A549 (cell line): ENCODE results near the gene DIP2C. TPM values are rescaled to one million over a fixed set of nuclear protein-coding genes. Genes with fewer than 3 reads are reported as not detected.

Source experiments
- ATAC-seq, 2 experiments: fragments of 200-7000 bp in 1 of 2; fragments of >200 bp in 1 of 2; cut with Nextera tagmentation in 1 of 2; cut with Tn5 transposase in 1 of 2; 3 replicates each; pipeline versions ENCODE4 v1.8.0 to v1.9.1; 2018 to 2020; ENCODE audit warnings: mild to moderate bottlenecking in 1 of 2, moderate library complexity in 1 of 2
- CTCF ChIA-PET: fragments of 300-600 bp; sonication (Branson Sonifier 250); formaldehyde crosslinking; extraction: SDS; loops from one replicate; lab custom pipeline; 2021; ENCODE audit warnings: antibody characterized with exemption, inconsistent platforms; lab: Yijun Ruan, JAX
- POLR2A ChIA-PET: fragments of 350-600 bp; formaldehyde crosslinking; extraction: SDS; loops from one replicate; lab custom pipeline; 2021; ENCODE audit warnings: antibody characterized with exemption, inconsistent platforms; lab: Yijun Ruan, JAX
- DNase-seq, 2 experiments: peaks; one replicate each; pipeline versions ENCODE4 v3.0.0 to v3.0.0-alpha.2; 2011 to 2016; ENCODE audit warnings: low read depth in 1 of 2, low spot score in 1 of 2
- FAIRE-seq: peaks from 2 replicates; lab custom pipeline; 2011; peaks lifted over from hg19 to GRCh38; lab: Jason Lieb, UNC
- H3K27ac ChIP-seq, 2 experiments: fragments of >200 bp; sonication (Bioruptor Twin); formaldehyde crosslinking; 3 replicates each; pipeline ENCODE4 v1.5.1; 2016 to 2017
- H3K4me1 ChIP-seq: fragments of >200 bp; sonication (Bioruptor Twin); formaldehyde crosslinking; 3 replicates; pipeline ENCODE4 v1.6.1; 2016
- H3K4me2 ChIP-seq: fragments of >200 bp; sonication (Bioruptor Twin); formaldehyde crosslinking; 3 replicates; pipeline ENCODE4 v1.6.1; 2016
- H3K4me3 ChIP-seq: fragments of >200 bp; sonication (Bioruptor Twin); formaldehyde crosslinking; 3 replicates; pipeline ENCODE4 v1.5.1; 2016
- H3K9me3 ChIP-seq: fragments of >200 bp; sonication (Bioruptor Twin); formaldehyde crosslinking; 3 replicates; pipeline ENCODE4 v1.6.1; 2016
- ATOH8 ChIP-seq: fragments of 250-450 bp; sonication (Bioruptor Pico); IDR thresholded peaks from 2 replicates; pipeline ENCODE4 v1.5.0; 2020; ENCODE audit warnings: low read depth, mild to moderate bottlenecking, moderate library complexity
- BHLHE40 ChIP-seq: IDR thresholded peaks from 2 replicates; pipeline ENCODE4 v1.6.1; 2012; ENCODE audit warnings: low read depth, low read length, inconsistent platforms
- CBX8 ChIP-seq: fragments of 200-600 bp; sonication (generic); IDR thresholded peaks from 2 replicates; pipeline ENCODE4 v1.6.1; 2016
- CHD2 ChIP-seq: fragments of 150-350 bp; IDR thresholded peaks from 2 replicates; pipeline ENCODE4 v1.6.1; 2014; ENCODE audit warnings: low read length; ENCODE audit not compliant: partially characterized antibody
- E2F6 ChIP-seq: IDR thresholded peaks from 2 replicates; pipeline ENCODE4 v1.6.1; 2012; ENCODE audit warnings: low read depth, borderline replicate concordance
- EHF ChIP-seq: fragments of 250-450 bp; sonication (Bioruptor Pico); IDR thresholded peaks from 2 replicates; pipeline ENCODE4 v1.5.0; 2020; ENCODE audit warnings: mild to moderate bottlenecking
- EP300 ChIP-seq, 2 experiments: fragments of >200 bp; sonication (Bioruptor Twin); formaldehyde crosslinking; IDR thresholded peaks; 2 replicates in 1 of 2; 3 replicates in 1 of 2; pipeline ENCODE4 v1.6.1; 2016 to 2017
- ESRRA ChIP-seq: fragments of 150-350 bp; IDR thresholded peaks from 2 replicates; pipeline ENCODE4 v1.6.1; 2014; ENCODE audit warnings: mild to moderate bottlenecking, low read length, borderline replicate concordance
- FOSL2 ChIP-seq, 2 experiments: fragments of 450-650 bp in 1 of 2; fragments of >200 bp in 1 of 2; sonication (Bioruptor Twin) in 1 of 2; formaldehyde crosslinking; IDR thresholded peaks; 2 replicates each; pipeline versions ENCODE4 v1.5.0 to v1.6.1; 2016 to 2020; ENCODE audit warnings: mild to moderate bottlenecking in 1 of 2, moderate library complexity in 1 of 2
- HDAC2 ChIP-seq: fragments of 200-600 bp; sonication (generic); IDR thresholded peaks from 2 replicates; pipeline ENCODE4 v1.6.1; 2016
- HEYL ChIP-seq: fragments of 250-450 bp; sonication (Bioruptor Pico); IDR thresholded peaks from 2 replicates; pipeline ENCODE4 v1.8.0; 2021; ENCODE audit warnings: mild to moderate bottlenecking, moderate library complexity
- HOXB5 ChIP-seq: fragments of 250-450 bp; sonication (Bioruptor Pico); IDR thresholded peaks from 2 replicates; pipeline ENCODE4 v1.5.0; 2020; ENCODE audit warnings: mild to moderate bottlenecking, moderate library complexity
- KDM1A ChIP-seq: fragments of 200-600 bp; sonication (generic); IDR thresholded peaks from 2 replicates; pipeline ENCODE4 v1.6.1; 2016; ENCODE audit warnings: low read depth, mild to moderate bottlenecking
- MAFK ChIP-seq: fragments of 450-650 bp; IDR thresholded peaks from 2 replicates; pipeline ENCODE4 v1.6.1; 2014; ENCODE audit not compliant: partially characterized antibody
- MAZ ChIP-seq: fragments of 150-350 bp; IDR thresholded peaks from 2 replicates; pipeline ENCODE4 v1.6.1; 2014; ENCODE audit warnings: antibody characterized with exemption, low read depth, low read length, borderline replicate concordance
- NFE2L2 ChIP-seq: fragments of 150-350 bp; conservative IDR thresholded peaks from 2 replicates; pipeline ENCODE4 v1.6.1; 2014; ENCODE audit warnings: low read length
- NPAS2 ChIP-seq: fragments of 250-450 bp; sonication (Bioruptor Pico); IDR thresholded peaks from 2 replicates; pipeline ENCODE4 v1.8.0; 2022; ENCODE audit warnings: mild to moderate bottlenecking, moderate library complexity, borderline replicate concordance
- PHF8 ChIP-seq: fragments of 200-600 bp; sonication (generic); IDR thresholded peaks from 2 replicates; pipeline ENCODE4 v1.6.1; 2016; ENCODE audit warnings: low read depth, mild to moderate bottlenecking, antibody characterized with exemption, moderate library complexity, borderline replicate concordance
- POLR2A ChIP-seq: IDR thresholded peaks from 2 replicates; pipeline ENCODE4 v1.6.1; 2012; ENCODE audit warnings: mild to moderate bottlenecking, low read length
- POLR2AphosphoS2 ChIP-seq: conservative IDR thresholded peaks from 2 replicates; pipeline ENCODE4 v1.6.1; 2012; ENCODE audit warnings: low read length, improper control_type of control experiment, inconsistent platforms
- RAD21 ChIP-seq, 2 experiments: fragments of >200 bp in 1 of 2; sonication (Bioruptor Twin) in 1 of 2; formaldehyde crosslinking in 1 of 2; IDR thresholded peaks in 1 of 2; conservative IDR thresholded peaks in 1 of 2; 2 replicates in 1 of 2; 3 replicates in 1 of 2; pipeline ENCODE4 v1.6.1; 2012 to 2018; ENCODE audit warnings: inconsistent platforms in 1 of 2
- RCOR1 ChIP-seq: fragments of 150-350 bp; IDR thresholded peaks from 2 replicates; pipeline ENCODE4 v1.6.1; 2014; ENCODE audit warnings: antibody characterized with exemption, low read length, low read depth
- SREBF2 ChIP-seq: fragments of 450-650 bp; IDR thresholded peaks from 2 replicates; pipeline ENCODE4 v1.6.1; 2014; ENCODE audit warnings: mild to moderate bottlenecking, moderate library complexity
- TFCP2L1 ChIP-seq: fragments of 250-450 bp; sonication (Bioruptor Pico); IDR thresholded peaks from 2 replicates; pipeline ENCODE4 v1.5.0; 2021; ENCODE audit warnings: mild to moderate bottlenecking
- ZNF302 ChIP-seq: fragments of 250-450 bp; sonication (Bioruptor Pico); IDR thresholded peaks from 2 replicates; pipeline ENCODE4 v1.9.0; 2021; ENCODE audit warnings: inconsistent platforms, mild to moderate bottlenecking, moderate library complexity
- WGBS: methylation state at CpG from one replicate; pipeline ENCODE4 v1.1.6; 2017; ENCODE audit errors: missing lambda C conversion rate; 5-methylcytosine and 5-hydroxymethylcytosine counted together
- polyA plus RNA-seq, 4 experiments: library from polyadenylated mRNA; depleted of rRNA in 3 of 4; stranded (reverse); fragments of >200 nt; fragmentation: RNase III in 1 of 4; extraction: RNeasy Plus Mini Kit Qiagen cat#74134 plus additional on column Dnase treatment in 1 of 4; gene quantifications; 2 replicates in 3 of 4; 3 replicates in 1 of 4; pipeline ENCODE4 v1.2.3, GENCODE V29; 2011 to 2017

DIP2C gene
- polyA plus RNA-seq, 2 of the 4 experiments (the other 2 are of a cell fraction), result 3.7 to 5.0 TPM

- POLR2A ChIA-PET, result no interaction called here
- TF ChIP-seq KDM1A (no peak), E2F6 (no peak), NPAS2 (CRISPR knock-in tag) (no peak), ZNF302 (CRISPR knock-in tag) (no peak), HOXB5 (no peak), PHF8 (no peak), TFCP2L1 (CRISPR knock-in tag) (no peak)
- DNase-seq (no peak), FAIRE-seq (no peak), ATAC-seq (no peak)
- no peak overlapping the region for H3K4me2 ChIP-seq
- no peak overlapping the region for H3K4me3 ChIP-seq
- no peak overlapping the region for H3K27ac ChIP-seq
- peaks cover 9% of the 10 kb centered on the region; the same call in 1 of the 3 replicates for H3K9me3 ChIP-seq
- WGBS, result 89% methylated on average over 13 of the region's 13 CpGs
- H3K4me1 ChIP-seq, result no peaks in the 10 kb centered on the region
- CTCF ChIA-PET, result no interaction called here
These were observed 123.8 kb downstream of the DIP2C start for GRCh38 chr10:565676-566075.

GRCh38 chr10:565146-565545 lies 124.3 kb downstream of the DIP2C start:
- ATAC-seq, result no peak
- FAIRE-seq, result no peak
- 86% methylated on average over 5 of the region's 5 CpGs for WGBS
- H3K27ac ChIP-seq, result no peak overlapping the region
- CTCF ChIA-PET, result no interaction called here
- DNase-seq, result no peak
- POLR2A ChIA-PET, result no interaction called here
- no peak overlapping the region for H3K4me3 ChIP-seq
- no peak for TF ChIP-seq CHD2
- no peak for TF ChIP-seq EP300 (IDR thresholded peaks at IDR 0.05)
- TF ChIP-seq BHLHE40, result no peak
- no peak for TF ChIP-seq HDAC2
- TF ChIP-seq E2F6, result no peak
- TF ChIP-seq HOXB5, result no peak
- no peak for TF ChIP-seq ATOH8 (CRISPR knock-in tag)
- TF ChIP-seq SREBF2, result no peak
- TF ChIP-seq RAD21 (conservative IDR thresholded peaks at IDR 0.05 in 1 of 2, IDR thresholded peaks at IDR 0.05 in 1 of 2), result no peak
- TF ChIP-seq TFCP2L1 (CRISPR knock-in tag), result no peak
- no peak for TF ChIP-seq ESRRA
- TF ChIP-seq FOSL2 (IDR thresholded peaks at IDR 0.05), result no peak
- TF ChIP-seq FOSL2 (CRISPR knock-in tag; IDR thresholded peaks at IDR 0.05), result no peak
- no peak for TF ChIP-seq POLR2A
- TF ChIP-seq RCOR1, result no peak
- no peak for TF ChIP-seq POLR2AphosphoS2
- TF ChIP-seq MAZ, result no peak
- TF ChIP-seq MAFK, result no peak
- no peak for TF ChIP-seq NFE2L2
- TF ChIP-seq HEYL (CRISPR knock-in tag), result no peak
- no peak for TF ChIP-seq CBX8
- no peaks in the 10 kb centered on the region for H3K4me1 ChIP-seq
- no peak overlapping the region for H3K4me2 ChIP-seq
- peaks cover 9% of the 10 kb centered on the region; the same call in 1 of the 3 replicates for H3K9me3 ChIP-seq

- DNase-seq (no peak), ATAC-seq (no peak), FAIRE-seq (no peak)
- TF ChIP-seq EHF, result no peak
- TF ChIP-seq ZNF302 (CRISPR knock-in tag), result no peak
- no peak overlapping the region for H3K4me3 ChIP-seq
- H3K4me2 ChIP-seq, result no peak overlapping the region
- POLR2A ChIA-PET, result no interaction called here
- no peak overlapping the region for H3K27ac ChIP-seq
- no peaks in the 10 kb centered on the region for H3K4me1 ChIP-seq
- 87% methylated on average over 5 of the region's 5 CpGs for WGBS
- CTCF ChIA-PET, result no interaction called here
- peaks cover 9% of the 10 kb centered on the region; the same call in 1 of the 3 replicates for H3K9me3 ChIP-seq
These were observed 125.6 kb downstream of the DIP2C start for GRCh38 chr10:563827-564226.
